HFF-Myc (cell line): ENCODE measurements around the gene PRSS33.

Experiments
- DNase-seq: peaks from one replicate; pipeline ENCODE4 v3.0.0-alpha.2; 2011; ENCODE audit warnings: low read depth; ENCODE audit errors: extremely low read depth
- H3K4me3 ChIP-seq: replicated peaks from 2 replicates; pipeline ENCODE4 v1.5.1; 2011; ENCODE audit warnings: low read depth, mild to moderate bottlenecking, control low read depth, low read length
- TF ChIP-seq, protein P1 (sequence below): IDR thresholded peaks from 2 replicates; pipeline ENCODE4 v1.5.1; 2012; ENCODE audit warnings: mild to moderate bottlenecking, low read depth, low read length, control low read depth; ENCODE audit errors: missing control alignments

Gene PRSS33

DNA sequence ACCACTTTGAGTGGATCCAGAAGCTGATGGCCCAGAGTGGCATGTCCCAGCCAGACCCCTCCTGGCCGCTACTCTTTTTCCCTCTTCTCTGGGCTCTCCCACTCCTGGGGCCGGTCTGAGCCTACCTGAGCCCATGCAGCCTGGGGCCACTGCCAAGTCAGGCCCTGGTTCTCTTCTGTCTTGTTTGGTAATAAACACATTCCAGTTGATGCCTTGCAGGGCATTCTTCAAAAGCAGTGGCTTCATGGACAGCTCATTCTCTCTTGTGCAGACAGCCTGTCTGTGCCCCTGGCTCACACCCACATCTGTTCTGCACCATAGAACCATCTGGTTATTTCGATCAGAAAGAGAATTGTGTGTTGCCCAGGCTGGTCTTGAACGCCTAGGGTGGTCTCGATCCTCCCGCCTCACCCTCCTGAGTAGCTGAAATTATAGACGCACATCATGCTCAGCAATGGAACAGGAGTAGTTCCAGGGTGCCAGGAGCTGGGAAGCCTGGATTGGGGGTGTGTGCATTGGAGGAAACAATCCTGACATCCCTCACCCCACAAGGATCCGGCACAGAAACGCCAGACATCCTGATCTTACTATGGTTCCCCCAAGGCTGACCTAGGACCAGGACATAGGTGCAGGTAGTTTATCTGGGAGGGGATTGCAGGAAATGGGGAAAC, 34.3 kb upstream of the PRSS33 start:
- TF ChIP-seq, protein P1, sequence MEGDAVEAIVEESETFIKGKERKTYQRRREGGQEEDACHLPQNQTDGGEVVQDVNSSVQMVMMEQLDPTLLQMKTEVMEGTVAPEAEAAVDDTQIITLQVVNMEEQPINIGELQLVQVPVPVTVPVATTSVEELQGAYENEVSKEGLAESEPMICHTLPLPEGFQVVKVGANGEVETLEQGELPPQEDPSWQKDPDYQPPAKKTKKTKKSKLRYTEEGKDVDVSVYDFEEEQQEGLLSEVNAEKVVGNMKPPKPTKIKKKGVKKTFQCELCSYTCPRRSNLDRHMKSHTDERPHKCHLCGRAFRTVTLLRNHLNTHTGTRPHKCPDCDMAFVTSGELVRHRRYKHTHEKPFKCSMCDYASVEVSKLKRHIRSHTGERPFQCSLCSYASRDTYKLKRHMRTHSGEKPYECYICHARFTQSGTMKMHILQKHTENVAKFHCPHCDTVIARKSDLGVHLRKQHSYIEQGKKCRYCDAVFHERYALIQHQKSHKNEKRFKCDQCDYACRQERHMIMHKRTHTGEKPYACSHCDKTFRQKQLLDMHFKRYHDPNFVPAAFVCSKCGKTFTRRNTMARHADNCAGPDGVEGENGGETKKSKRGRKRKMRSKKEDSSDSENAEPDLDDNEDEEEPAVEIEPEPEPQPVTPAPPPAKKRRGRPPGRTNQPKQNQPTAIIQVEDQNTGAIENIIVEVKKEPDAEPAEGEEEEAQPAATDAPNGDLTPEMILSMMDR: no peak
- H3K4me3 ChIP-seq: no peak overlapping the region
- no peak for DNase-seq

DNA sequence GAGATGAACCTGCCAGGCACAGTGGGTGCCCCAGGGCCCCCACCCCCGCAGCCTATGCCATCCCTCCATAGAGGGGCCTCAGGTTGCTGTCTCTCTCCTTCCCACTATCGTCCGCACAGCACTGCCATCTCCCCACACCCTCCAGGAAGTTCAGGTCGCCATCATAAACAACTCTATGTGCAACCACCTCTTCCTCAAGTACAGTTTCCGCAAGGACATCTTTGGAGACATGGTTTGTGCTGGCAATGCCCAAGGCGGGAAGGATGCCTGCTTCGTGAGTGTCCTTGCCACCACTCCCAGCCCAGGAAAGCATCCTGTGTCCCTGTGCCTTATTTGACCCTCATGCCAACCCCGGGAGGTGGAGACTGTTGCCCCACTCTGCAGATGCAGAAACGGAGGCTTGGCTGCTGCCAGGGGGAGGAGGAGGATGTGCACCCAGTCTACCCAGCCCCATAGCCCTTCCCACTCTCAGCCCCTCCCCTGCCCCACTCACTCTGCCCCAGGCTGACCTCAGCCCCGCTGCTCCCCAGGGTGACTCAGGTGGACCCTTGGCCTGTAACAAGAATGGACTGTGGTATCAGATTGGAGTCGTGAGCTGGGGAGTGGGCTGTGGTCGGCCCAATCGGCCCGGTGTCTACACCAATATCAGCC, 33.6 kb upstream of the PRSS33 start:
- H3K4me3 ChIP-seq: no peak overlapping the region
- TF ChIP-seq, protein P1: no peak
- no peak for DNase-seq

DNA sequence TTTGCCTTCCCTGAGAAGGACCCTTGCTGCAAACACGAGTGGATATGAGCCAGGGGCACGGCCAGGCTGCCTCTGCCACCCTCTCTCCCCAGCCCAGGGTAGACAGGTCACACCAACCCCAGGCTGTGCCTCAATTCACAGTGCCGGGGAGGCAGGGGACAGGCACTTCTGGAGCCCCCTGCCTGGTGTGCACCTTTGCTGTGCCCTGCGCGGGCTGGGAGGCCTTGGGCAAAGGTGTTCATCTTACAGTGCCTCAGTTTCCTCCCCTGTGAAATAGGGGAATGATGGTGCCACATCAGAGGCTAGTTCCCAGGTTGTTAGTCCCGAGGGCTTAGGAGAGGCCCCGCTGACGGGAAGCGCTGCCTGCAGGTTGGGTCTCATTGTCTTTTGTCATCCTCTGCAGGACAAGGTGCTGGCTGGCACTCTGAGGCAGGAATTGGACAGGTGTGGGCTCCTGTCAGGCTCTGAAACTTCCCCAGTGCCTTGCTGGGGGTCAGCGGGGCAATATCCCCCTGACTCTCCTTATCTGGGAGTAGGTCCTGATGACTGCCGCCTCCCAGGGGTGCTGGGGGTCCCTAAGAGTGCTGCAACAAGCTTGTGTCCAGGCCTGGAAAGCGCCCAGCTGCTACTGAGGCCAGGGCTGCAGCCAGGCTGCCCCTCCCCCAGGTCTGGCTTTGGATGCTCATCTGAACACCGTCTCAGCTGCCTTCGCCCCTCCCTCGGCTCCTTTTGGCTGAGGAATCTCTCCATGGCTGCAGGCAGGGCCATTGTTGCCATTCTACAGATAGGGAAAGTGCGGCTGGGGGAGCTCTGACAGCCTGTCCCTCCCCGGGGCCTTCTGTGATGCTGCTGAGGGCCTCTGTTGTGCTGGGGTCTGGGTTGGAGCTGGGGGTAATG, 32.8 kb upstream of the PRSS33 start:
- TF ChIP-seq, protein P1: no peak
- H3K4me3 ChIP-seq: no peak overlapping the region
- no peak for DNase-seq

DNA sequence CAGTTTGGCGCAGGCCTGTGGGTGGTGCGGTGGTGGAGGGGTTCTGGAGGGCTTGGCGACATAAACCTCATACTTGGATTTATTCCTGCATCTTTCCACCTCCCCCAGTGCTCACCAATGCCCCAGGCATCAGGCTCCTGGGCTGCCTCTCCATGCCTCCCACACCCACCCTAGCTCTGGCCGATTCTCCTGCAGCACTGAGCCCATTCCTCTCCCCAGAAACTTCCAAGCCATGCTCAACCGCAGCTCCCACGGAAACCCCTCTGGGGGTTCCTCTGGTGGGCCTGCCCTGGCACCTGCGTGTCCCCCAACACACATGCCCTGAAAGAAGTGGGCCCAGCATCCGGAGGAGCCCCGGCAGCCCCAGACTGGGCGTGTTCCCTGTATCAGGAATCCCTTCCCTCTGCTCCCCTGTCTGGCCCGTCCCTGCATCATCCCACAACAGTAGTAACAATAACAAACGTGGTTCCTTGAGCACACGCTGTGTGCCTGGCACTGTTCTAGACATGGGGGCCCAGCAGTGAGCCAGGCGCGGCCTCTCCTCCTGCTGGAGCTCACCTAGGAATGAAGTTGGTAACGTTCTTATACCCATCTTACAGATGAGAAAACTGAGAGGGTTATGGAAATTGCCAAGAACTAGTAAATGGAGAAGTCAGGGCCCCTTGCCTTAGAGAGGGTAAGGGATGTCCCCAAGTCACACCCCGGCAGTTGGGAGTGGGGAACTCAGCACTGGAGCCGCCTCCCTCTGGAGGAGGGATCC, 32.0 kb upstream of the PRSS33 start:
- no peak overlapping the region for H3K4me3 ChIP-seq
- TF ChIP-seq, protein P1: no peak
- no peak for DNase-seq

DNA sequence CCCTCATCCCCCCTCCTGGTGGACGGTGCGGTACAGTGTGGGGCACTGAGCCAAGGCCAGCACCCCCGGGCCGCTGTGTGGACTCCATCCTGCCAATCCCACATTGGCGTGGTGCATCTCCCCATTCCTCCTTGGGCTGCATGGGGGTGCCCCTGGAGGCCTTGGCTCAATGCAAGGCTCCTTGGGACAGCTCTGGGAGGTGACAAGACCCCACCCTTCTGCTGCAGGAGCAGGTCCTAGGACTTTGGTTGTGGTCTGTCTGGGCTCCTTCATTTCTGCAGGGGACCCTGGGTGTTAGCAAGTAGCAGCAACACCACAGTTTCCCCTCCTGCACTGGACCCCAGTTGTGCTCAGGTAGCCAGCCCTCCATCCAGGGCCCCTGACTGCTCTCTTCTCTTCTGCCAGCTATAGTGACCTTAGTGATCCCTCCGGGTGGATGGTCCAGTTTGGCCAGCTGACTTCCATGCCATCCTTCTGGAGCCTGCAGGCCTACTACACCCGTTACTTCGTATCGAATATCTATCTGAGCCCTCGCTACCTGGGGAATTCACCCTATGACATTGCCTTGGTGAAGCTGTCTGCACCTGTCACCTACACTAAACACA, 31.0 kb upstream of the PRSS33 start:
- no peak overlapping the region for H3K4me3 ChIP-seq
- TF ChIP-seq, protein P1: no peak
- no peak for DNase-seq
